ENCODE results near the gene JDP2.
A peak's percentile ranks its signal among the peaks of the same experiment; 100 is the strongest.
"Not testable (repeated sequence)": the region's sequence is repeated elsewhere in the genome, so short reads cannot be mapped to it uniquely, and the experiment has no call there.

JDP2 gene, protein sequence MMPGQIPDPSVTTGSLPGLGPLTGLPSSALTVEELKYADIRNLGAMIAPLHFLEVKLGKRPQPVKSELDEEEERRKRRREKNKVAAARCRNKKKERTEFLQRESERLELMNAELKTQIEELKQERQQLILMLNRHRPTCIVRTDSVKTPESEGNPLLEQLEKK

DNA sequence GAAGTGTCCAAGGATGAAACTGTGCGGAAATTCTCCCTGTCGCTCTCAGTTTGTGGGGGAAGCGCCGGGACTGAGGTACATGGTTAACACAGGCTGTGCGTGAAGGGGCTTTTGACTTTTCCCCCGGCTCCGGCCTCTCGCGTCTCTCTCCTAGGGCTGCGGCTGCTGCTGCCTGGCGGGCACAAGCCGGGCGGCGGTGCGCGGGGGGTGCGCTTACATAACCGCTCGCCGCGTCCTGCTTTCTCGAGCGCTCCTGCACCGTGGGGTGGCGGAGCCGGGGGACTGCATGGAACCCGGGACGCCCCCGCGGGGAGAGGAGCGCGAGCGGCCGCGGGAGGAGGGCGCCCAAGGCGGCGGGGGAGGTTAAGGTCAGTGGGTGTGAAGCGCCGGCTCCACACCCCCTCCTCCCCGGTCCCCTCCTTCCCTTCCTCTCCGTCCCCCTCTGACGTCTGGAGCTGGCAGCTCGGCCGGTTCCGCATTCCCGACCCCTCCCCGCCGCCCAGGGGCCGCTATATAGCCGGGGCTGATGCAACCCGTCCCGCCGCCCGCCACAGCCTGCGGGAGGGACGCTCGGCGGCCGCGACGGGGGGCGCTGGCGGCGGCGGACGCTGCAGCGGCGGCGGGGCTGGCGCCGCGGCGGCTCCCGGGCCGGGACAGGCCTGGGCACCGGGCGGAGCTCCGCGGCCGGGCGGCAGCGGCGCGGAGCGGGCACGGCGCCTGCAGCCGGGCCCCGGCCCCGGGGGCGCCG lies at the start of gene JDP2:
JDP2 (plus strand) TSS at position 541 of the 748 bp plus-strand sequence. CDS start 9,899 bp downstream, outside the sequence.
- peak; percentile 82 for DNase-seq (ENCODE audit: low read depth)

DNA sequence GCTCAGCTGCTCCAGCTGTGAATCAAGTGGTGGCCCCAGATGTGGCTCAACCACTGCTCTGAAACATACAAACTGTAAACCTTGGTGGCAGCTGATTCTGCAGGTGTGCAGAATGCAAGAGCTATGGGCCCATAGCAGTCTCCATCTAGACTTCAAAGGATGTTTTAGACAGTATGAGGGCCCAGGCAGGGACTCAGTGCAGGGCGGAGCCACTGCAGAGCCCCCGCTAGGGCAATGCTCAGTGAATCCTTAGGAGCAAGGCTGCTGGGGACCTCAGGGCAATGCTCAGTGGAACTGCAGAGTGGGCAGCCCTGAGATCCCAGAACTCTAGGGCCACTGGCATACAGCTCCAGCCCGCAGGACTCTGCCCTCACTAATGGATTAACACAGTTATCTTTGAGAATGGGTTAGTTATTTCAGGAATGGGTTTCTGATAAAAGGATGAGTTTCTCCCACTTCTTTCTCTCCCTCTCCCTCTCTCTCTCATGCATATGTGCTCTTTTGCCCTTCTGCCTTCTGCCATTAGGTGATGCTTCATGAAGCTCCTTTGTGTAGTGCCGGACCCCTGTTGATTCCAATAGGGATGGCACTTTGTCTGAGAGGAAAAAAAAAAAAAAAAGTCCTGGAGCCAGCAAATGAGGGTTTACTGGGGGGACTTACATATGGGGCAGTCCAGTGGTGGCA lies 48.4 kb upstream of the JDP2 start:
- no peak for DNase-seq (ENCODE audit: low read depth)

DNA sequence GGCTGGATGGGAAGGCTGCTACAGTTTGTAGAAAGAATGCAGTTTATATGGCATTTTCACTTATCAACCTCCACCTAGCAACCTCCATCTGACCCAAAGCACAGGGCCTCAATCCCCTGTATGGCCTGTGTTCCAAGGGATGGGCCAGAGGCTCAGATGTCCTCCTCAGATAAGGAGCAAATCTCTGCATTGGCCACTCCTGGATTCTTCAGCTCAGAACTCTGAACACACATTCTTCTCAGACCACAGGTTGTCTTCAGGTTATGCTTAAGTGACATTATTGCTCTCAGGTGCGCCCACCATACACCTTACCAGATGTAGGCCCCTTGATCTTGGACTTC lies 47.9 kb upstream of the JDP2 start:
- DNase-seq (ENCODE audit: low read depth): no peak

DNA sequence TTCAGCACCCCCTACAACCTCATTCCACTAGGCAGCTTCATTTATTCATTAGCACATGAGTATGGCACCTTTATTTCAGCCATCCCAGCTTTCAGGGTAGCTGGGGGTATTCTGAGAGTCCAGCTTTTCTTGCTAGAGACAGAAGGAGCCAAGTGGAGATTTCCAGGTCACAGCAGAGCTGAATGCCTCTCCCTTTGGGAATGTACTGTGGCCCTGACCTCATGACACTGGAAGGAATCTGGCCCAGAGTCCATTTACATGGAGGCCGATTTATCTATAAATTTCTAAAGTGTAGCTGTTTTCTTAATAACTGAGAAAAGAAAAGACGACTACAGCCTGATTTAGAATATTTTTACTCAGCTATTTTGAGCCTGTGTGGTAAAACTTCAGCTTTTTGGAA lies 47.2 kb upstream of the JDP2 start:
- DNase-seq (ENCODE audit: low read depth): no peak

DNA sequence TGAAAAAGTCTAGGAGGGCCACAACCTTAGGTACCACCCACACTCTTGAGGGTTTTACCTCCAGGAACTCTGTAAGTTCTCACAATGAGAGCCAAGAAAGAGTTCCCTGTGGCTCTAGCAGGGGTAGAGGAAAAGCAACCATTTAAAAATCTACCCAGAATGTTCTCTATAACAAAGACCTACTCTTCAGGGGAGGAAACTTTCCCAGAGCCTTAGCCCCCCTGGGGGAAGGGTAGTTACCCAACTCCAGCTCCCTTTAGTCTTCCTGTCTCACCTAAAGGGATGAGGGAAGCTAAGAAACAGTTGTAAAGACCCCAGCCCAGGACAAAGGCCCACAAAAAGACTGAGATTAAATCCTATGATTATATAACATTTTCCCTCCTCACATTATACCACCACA lies 46.2 kb upstream of the JDP2 start:
- no peak for DNase-seq (ENCODE audit: low read depth)

DNA sequence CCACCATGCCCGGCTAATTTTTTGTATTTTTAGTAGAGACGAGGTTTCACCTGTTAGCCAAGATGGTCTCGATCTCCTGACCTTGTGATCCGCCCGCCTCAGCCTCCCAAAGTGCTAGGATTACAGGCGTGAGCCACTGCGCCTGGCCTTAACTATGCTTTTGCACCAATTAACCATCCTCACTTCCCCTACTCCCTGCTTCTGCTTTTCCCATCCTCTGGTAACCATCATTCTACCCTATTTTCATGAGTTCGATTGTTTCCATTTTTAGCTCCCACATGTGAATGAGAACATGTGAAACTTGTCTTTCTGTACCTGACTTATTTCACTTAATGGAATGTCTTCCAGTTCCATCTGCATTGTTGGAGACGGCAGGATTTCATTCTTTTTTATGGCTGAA lies 44.6 kb upstream of the JDP2 start:
- DNase-seq (ENCODE audit: low read depth): not testable (repeated sequence)

DNA sequence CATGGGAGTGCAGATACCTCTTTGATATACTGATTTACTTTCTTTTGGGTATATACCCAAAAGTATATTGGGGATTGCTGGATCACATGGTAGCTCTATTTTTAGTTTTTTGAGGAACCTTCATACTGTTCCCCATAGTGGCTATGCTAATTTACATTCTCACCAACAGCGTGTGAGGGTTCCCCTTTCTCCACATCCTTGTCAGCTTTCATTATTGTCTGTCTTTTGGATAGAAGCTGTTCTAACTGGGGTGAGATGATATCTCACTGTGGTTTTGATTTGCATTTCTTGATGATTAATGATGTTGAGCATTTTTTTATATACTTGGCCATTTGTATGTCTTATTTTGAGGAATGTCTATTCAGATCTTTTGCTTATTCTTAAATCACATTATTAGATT lies 44.1 kb upstream of the JDP2 start:
- DNase-seq (ENCODE audit: low read depth): no peak

DNA sequence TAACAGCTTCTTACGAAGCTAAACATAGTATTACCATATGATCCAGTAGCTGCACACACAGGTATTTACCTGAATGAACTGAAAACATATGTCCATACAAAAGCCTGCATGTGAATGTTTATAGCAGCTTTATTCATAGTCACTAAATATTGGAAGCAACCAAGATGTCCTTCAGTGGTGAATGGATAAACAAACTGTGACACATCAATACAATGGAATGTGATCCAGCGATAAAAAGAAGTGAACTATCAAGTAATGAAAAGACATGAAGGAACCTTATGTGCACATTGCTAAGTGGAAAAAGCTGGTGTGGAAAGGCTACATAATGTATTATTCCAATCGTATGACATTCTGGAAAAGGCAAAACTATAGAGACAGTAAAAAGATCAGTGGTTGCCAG lies 38.1 kb upstream of the JDP2 start:
- DNase-seq (ENCODE audit: low read depth): no peak

DNA sequence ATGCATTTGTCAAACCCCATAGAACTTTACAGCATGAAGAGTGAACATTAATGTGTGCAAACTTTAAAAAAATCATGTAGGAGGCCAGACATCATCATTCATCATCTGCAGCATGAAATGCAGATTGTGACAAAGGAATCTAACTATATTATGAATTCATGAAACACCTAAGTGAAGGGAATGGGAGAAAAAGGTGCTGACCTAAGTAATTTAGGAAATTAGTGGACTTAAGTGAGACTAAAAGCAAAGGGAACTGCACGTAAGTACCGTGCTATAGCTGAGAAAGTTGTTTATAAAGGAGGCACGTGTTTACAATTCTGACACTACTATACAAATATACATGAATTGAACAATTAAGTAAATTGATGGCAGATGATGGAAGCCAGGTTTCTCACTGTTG lies 37.6 kb upstream of the JDP2 start:
- DNase-seq (ENCODE audit: low read depth): no peak

DNA sequence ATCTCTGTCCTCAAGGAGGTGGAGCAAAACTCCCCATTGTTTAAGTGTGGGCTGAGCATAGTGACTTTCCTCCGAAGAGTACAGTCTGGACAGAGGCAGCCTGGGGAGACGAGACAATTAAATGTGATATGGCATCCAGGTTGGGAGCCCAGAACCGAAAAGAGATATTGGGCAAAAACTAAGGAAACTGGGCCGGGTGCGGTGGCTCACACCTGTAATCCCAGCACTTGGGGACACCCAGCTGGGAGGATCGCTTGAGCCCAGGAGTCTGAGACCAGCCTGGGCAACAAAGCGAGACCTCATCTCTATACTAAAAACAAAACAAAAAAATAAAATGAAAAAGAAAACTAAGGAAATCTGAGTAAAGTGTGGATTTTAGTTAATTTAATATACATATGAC lies 35.9 kb upstream of the JDP2 start:
- DNase-seq (ENCODE audit: low read depth): no peak

DNA sequence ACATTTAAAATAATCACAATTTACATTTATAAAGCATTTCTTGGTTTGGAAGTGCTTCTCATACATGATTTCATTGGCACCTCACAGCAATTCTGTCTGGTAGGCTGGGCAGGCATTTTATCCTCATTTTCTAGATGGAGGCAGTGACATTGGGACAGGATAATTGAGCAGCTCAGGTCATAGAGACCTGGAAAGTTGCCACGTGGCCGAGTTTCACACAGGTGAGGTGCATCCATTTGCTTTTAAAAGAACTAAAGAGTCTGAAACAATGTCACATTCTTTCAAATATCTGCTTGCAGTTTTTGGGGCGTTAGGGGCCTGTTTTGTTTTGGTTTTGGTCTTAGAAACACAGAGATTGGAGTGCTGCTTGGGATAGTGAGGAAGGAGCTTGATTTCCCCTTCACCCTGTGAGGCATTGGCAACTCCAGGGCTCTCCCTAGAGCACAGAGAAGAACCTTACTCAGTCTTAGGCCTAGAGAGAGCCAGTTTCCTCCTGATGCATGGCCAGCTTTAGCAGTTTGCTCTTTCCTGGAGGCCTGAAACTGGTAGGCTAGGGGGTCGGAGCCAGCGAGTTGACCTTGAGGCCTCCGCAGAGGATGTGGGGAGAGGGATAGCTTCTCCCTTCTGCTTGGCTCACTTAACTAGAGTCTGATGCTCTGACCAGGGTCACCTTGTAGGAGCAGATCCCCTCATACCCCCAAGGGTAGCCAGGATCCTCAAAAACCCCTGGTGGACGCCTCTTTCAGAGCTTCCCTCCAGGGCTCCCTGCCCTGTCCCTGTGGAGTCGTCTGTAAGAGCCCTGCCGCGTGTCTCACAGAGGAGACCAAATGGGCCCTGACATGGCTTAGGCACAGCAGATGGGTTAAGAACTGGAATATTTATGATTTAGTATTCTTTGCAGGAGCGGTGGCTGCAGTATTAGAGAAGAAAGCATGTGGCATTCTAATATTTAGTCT lies 34.9 kb upstream of the JDP2 start:
- DNase-seq (ENCODE audit: low read depth): no peak

DNA sequence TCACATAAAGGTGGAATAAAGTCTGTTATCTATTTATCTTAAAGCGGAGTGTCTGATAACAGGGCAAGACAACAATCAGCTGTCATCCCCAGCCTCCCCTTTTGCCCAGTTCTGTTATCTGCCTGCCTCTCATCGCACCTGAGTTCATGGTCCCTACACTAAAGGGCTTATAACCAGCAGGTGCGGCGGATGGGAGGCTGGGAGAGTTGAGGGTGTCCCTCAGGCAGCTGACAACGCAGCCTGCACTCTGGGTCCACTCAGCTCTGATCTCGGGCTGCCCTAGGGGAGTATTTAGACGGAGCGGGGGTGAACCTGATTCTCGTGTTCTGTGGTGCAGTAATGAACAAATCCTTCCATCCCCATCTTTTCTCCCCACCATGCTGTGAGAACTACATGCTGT lies 34.0 kb upstream of the JDP2 start:
- no peak for DNase-seq (ENCODE audit: low read depth)

DNA sequence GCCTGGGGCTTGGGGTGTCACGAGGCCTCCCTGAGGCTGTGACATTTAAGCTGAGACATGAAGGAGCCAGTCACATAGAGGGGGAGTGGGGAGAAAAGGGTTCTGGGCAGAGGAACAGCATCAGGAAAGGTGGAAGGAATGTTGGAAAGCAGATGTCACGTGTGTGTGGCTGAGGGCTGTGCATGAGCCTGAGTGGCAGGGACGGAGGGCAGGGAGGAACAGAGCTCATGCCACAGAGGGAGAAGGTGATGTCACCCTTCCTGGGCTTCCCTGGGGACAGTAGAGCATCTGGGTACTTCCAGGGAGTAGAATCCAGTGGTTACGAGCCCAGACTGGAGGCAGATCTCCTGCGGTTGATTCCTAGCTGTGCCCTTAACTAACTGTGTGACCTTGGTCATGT lies 32.0 kb upstream of the JDP2 start:
- no peak for DNase-seq (ENCODE audit: low read depth)

DNA sequence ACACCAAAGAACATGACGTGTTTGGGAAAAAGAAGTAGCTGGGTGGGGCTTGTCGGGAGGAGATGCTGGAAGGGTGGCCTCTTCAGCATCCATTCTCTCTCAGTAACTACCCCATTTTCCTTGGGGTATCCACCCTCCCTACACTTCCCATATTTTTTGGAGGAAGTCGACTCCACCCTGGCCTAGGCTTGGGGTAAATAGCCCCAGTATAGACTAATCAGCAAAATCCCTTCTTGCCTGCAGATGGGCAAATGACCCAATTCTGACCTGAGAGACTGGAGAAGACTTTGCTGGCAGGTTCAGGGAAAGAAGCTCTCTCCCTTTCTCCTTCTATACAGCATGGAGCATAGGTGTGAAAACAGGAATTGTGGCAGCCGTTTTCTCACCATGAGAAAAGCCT lies 28.5 kb upstream of the JDP2 start:
- DNase-seq (ENCODE audit: low read depth): no peak

DNA sequence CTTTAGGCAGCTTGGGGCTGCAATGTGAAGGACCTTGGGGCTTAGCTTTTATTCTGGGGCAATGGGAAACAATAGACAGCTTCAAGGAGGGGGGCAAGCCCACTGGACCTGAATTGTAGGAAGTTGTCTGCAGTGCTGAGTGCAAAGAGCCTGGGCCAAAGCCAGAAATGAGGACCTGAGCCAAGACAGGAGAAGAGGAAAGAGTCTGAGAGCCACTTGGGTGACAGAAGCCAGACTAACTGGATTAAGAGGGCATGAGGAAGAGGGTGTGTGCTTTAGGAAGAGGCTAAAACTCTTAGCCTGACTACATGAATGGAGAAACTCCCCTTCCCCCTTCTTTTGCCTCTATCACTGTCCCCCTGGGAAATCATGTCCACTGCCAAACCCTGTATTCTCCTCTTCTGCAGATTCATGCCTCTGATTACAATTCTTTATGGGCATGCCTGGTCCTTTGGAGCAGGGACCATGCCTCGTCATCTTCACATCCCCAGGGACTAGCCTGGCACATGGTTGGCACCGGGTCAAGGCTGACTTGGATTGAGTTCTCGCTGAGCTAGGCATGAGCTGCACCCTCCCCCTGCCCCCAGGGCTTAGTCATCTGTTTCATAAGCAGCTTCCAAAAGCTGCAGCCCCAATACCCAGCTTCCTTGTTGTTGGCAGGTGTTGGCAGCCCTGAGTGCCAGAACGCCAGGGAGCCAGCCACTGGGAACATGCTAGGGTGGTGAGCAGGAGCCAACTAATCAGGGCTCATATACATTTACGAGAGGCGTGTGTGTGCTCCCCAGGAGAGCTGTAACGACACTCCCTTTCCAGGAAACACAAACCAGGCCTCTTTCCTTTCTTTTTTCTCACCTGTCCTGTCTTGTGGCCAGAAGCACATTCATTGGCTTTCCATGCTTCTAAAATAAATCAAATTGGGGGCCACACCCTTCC lies 27.7 kb upstream of the JDP2 start:
- peak; percentile 91 for DNase-seq (ENCODE audit: low read depth)

DNA sequence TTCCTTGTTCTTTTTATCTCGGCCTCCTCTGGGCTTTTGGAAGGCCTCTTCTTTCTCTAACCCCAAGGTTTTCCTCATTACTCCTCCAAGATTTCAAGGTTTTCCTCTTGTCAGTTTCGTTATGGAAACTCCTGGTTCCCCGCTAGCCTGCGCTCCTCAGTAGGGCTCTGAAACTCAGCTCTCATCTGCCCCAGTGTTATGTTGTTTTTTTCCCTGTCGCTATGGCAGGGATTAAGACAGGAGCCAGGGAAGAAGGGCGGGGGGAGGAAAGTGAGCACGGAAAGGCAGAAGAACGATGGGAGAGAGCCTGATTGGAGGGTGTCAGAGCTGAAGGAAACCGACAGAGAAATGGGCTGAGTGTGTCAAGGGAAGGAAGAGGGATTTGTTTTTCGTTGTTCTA lies 26.5 kb upstream of the JDP2 start:
- peak; percentile 60 for DNase-seq (ENCODE audit: low read depth)

DNA sequence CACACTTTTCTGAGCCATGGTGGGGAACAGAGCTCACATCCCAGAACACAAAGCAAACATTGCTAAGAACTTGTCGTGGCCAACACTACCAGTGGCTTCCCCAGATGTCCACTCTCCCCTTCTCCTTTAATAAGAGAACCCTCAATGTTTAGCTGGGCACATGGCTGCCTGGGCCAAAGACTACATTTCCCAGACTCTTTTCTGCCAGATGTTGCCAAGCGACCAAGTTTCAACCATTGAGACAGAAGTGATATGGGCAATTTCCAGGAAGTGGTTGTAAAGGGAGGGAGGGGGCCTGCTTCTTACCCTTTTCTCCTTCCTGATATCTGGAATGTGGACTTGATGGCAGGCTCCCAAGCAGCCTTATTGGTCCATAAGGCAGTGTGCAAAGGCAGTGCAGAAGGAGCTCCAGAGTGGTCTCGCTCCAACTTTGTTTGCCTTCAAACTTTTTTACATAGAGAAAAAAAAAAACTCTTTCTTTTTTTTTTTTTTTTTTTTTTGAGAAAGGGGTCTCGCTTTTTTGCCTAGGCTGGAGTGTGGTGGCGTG lies 24.9 kb upstream of the JDP2 start:
- DNase-seq (ENCODE audit: low read depth): no peak

DNA sequence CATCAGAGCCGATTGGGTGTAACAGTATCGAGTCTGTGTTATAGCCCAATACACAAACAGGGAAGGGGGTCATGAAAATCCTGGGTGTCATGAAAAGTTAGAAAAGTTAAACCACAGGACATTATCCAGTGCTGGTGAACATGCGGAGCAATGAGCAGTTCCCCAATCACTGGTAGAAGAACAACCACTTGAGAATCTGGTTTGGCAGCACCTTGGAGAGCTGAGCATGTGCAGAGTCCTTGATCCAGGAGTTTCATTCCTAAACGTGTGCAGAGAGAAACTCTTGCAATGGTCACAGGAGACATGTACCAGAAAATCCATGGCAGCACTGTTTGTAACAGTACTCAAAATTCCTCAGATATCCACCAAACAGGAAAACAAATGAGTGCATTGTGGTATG lies 23.0 kb upstream of the JDP2 start:
- DNase-seq (ENCODE audit: low read depth): no peak

DNA sequence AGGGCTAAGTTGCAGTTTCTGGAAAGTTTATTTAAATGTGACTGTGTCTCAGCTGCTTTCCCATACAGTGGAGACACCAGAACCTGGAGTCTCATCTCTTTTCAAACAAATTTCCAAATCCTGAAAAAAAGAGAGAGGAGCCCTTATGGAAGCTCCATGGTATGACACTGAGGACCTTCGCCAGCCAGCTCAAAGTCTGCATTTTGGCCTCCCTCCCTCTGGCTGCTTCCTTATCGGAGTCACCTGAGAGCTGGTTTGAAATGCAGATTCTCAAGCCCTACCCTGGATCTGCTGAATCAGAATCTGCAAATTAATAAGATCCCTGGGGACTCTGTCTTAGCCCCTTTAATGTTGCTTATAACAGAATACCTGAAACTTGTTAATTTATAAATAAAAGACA lies 21.7 kb upstream of the JDP2 start:
- no peak for DNase-seq (ENCODE audit: low read depth)

DNA sequence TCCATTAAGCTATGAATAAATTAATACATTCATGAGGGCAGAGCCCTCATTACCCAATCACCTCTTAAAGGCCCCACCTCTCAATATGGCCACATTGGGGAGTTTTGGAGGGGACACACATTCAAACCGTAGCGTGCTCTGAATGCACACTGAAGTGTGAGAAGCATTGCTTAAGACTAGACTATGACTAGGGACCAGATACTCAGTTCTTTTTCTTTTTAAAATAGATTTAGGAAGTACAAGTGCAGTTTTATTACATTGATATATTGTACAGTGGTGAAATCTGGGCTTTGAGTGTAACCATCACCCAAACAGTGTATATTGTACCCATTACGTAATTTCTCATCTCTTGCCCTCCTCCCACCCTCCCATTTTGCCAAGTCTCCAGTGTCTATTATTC lies 21.0 kb upstream of the JDP2 start:
- DNase-seq (ENCODE audit: low read depth): no peak

All from fibroblast of gingiva (primary cell).